Raji (cell line): ENCODE measurements around the gene TMEM41B.

ENCODE experiments used
- POLR2A ChIP-seq: IDR thresholded peaks from 2 replicates; pipeline ENCODE4 v1.6.1; 2011; ENCODE audit warnings: low read depth, low read length, control low read depth; ENCODE audit not compliant: insufficient read depth

Gene TMEM41B

GRCh38 chr11:9266132-9266736, 48.2 kb downstream of the TMEM41B start:
- no peak for TF ChIP-seq POLR2A

- TF ChIP-seq POLR2A: no peak
Measured at GRCh38 chr11:9265211-9266131, 48.9 kb downstream of the TMEM41B start, which contains the start of gene DENND5A. Gene DENND5A, minus strand, starts transcription at chr11:9265350. Its CDS starts 281 bp downstream, at chr11:9265069.

GRCh38 chr11:9264316-9265210, 49.8 kb downstream of the TMEM41B start:
- TF ChIP-seq POLR2A: no peak

- TF ChIP-seq POLR2A: no peak
Measured at GRCh38 chr11:9263840-9264315, 50.5 kb downstream of the TMEM41B start.

- no peak for TF ChIP-seq POLR2A
Measured at GRCh38 chr11:9259981-9260837, 54.2 kb downstream of the TMEM41B start.

GRCh38 chr11:9254416-9254815, 60.0 kb downstream of the TMEM41B start:
- no peak for TF ChIP-seq POLR2A

GRCh38 chr11:9253086-9253485, 61.3 kb downstream of the TMEM41B start:
- TF ChIP-seq POLR2A: no peak

GRCh38 chr11:9251311-9251710, 63.1 kb downstream of the TMEM41B start:
- TF ChIP-seq POLR2A: no peak

GRCh38 chr11:9250139-9250582, 64.2 kb downstream of the TMEM41B start:
- no peak for TF ChIP-seq POLR2A

- TF ChIP-seq POLR2A: no peak
Measured at GRCh38 chr11:9249252-9249651, 65.1 kb downstream of the TMEM41B start.

GRCh38 chr11:9247863-9248262, 66.5 kb downstream of the TMEM41B start:
- no peak for TF ChIP-seq POLR2A

GRCh38 chr11:9232482-9232881, 81.9 kb downstream of the TMEM41B start:
- no peak for TF ChIP-seq POLR2A

- no peak for TF ChIP-seq POLR2A
Measured at GRCh38 chr11:9231848-9232177, 82.6 kb downstream of the TMEM41B start.
